GM12891 (cell line): ENCODE measurements around the gene ACSS2.

Source experiments
- DNase-seq: peaks from one replicate; pipeline ENCODE4 v3.0.0; 2011; ENCODE audit warnings: low spot score; ENCODE audit not compliant: insufficient read length
- FAIRE-seq: peaks from 2 replicates; lab custom pipeline; 2011; peaks lifted over from hg19 to GRCh38; lab: Jason Lieb, UNC
- PAX5 ChIP-seq: IDR thresholded peaks from 2 replicates; pipeline ENCODE4 v1.6.1; 2011; ENCODE audit warnings: low read length, moderate library complexity, mild to moderate bottlenecking; ENCODE audit not compliant: insufficient read depth, severe bottlenecking
- POLR2A ChIP-seq: IDR thresholded peaks from 2 replicates; pipeline ENCODE4 v1.6.1; 2011; ENCODE audit warnings: low read depth, low read length, control low read depth
- POLR2AphosphoS5 ChIP-seq: IDR thresholded peaks from 2 replicates; pipeline ENCODE4 v1.6.1; 2011; ENCODE audit warnings: low read depth, low read length, control low read depth
- POU2F2 ChIP-seq: IDR thresholded peaks from 2 replicates; pipeline ENCODE4 v1.6.1; 2011; ENCODE audit warnings: low read depth, mild to moderate bottlenecking, control low read depth, low read length, moderate library complexity
- SPI1 ChIP-seq: IDR thresholded peaks from 2 replicates; pipeline ENCODE4 v1.6.1; 2011; ENCODE audit warnings: low read depth, low read length, control low read depth
- TAF1 ChIP-seq: IDR thresholded peaks from 2 replicates; pipeline ENCODE4 v1.6.1; 2011; ENCODE audit warnings: low read depth, low read length, control low read depth

ACSS2 gene

GRCh38 chr20:34925981-34926380 is 49.6 kb downstream of the ACSS2 start:
- FAIRE-seq (no peak), DNase-seq (no peak)
- TF ChIP-seq TAF1, result no peak
- no peak for TF ChIP-seq SPI1
- TF ChIP-seq POU2F2, result no peak
- no peak for TF ChIP-seq PAX5
- no peak for TF ChIP-seq POLR2AphosphoS5
- no peak for TF ChIP-seq POLR2A

- TF ChIP-seq TAF1 (no peak), POLR2A (no peak), PAX5 (no peak), POU2F2 (no peak), SPI1 (no peak), POLR2AphosphoS5 (no peak)
- DNase-seq, result no peak
- FAIRE-seq, result no peak
Measured at GRCh38 chr20:34926581-34926980, 50.2 kb downstream of the ACSS2 start.

- TF ChIP-seq POU2F2 (no peak), SPI1 (no peak), POLR2AphosphoS5 (no peak), PAX5 (no peak), TAF1 (no peak), POLR2A (no peak)
- FAIRE-seq, result no peak
- no peak for DNase-seq
Measured at GRCh38 chr20:34927736-34928135, 51.3 kb downstream of the ACSS2 start.

- no peak for TF ChIP-seq POLR2AphosphoS5
- no peak for TF ChIP-seq PAX5
- TF ChIP-seq POLR2A, result no peak
- no peak for DNase-seq
- no peak for FAIRE-seq
Measured at GRCh38 chr20:34928411-34928810, 52.0 kb downstream of the ACSS2 start.

GRCh38 chr20:34931771-34932170 is 55.4 kb downstream of the ACSS2 start:
- TF ChIP-seq POLR2AphosphoS5 (no peak), POU2F2 (no peak), TAF1 (no peak), POLR2A (no peak), SPI1 (no peak), PAX5 (no peak)
- FAIRE-seq (no peak), DNase-seq (no peak)

- FAIRE-seq (no peak), DNase-seq (no peak)
- TF ChIP-seq PAX5, result no peak
- TF ChIP-seq POU2F2, result no peak
- no peak for TF ChIP-seq TAF1
- no peak for TF ChIP-seq SPI1
- no peak for TF ChIP-seq POLR2AphosphoS5
- TF ChIP-seq POLR2A, result no peak
Measured at GRCh38 chr20:34938466-34939163, 62.2 kb downstream of the ACSS2 start.

- DNase-seq (no peak), FAIRE-seq (no peak)
- TF ChIP-seq TAF1 (no peak), SPI1 (no peak), PAX5 (no peak), POLR2A (no peak)
Measured at GRCh38 chr20:34940081-34940481, 63.7 kb downstream of the ACSS2 start.

- no peak for FAIRE-seq
- no peak for DNase-seq
Measured at GRCh38 chr20:34941226-34941625, 64.8 kb downstream of the ACSS2 start.

GRCh38 chr20:34942301-34942700 is 65.9 kb downstream of the ACSS2 start:
- TF ChIP-seq POLR2A (no peak), PAX5 (no peak), POU2F2 (no peak), POLR2AphosphoS5 (no peak), SPI1 (no peak), TAF1 (no peak)
- FAIRE-seq, result no peak
- no peak for DNase-seq

More at GRCh38 chr20:34941226-34941625, 64.8 kb downstream of the ACSS2 start:
- TF ChIP-seq PAX5, result no peak
- no peak for TF ChIP-seq POLR2AphosphoS5

- FAIRE-seq (no peak), DNase-seq (no peak)
- TF ChIP-seq POU2F2 (no peak), SPI1 (no peak), POLR2AphosphoS5 (no peak), PAX5 (no peak), POLR2A (no peak), TAF1 (no peak)
Measured at GRCh38 chr20:34943808-34944567, 67.6 kb downstream of the ACSS2 start.
